Loucy (cell line): ENCODE measurements around the gene MRTFA.

Source experiments
- CTCF ChIP-seq: fragments of 200-600 bp; sonication (generic); conservative IDR thresholded peaks from 2 replicates; pipeline ENCODE4 v1.5.1; 2014; ENCODE audit warnings: mild to moderate bottlenecking, antibody characterized with exemption, low read length
- EZH2phosphoT487 ChIP-seq: fragments of 200-600 bp; IDR thresholded peaks from 2 replicates; pipeline ENCODE4 v1.6.1; 2018; ENCODE audit warnings: antibody characterized with exemption, mild to moderate bottlenecking, moderate library complexity, borderline replicate concordance

- TF ChIP-seq CTCF = no peak
- no peak for TF ChIP-seq EZH2phosphoT487
Observed at GRCh38 chr22:40582063-40582462, 54.5 kb downstream of the MRTFA start.
